Measurements from ENCODE around the gene DIAPH1. TPM values are rescaled to one million over a fixed set of nuclear protein-coding genes. Genes with fewer than 3 reads are reported as not detected.

The DIAPH1 gene
- total RNA-seq, 4 donors from 2014 or later, result 27.7 to 69.4 (median 30.2) TPM

GRCh38 chr5:141477044-141477575 lies 141.7 kb downstream of the DIAPH1 start:
- Histone ChIP-seq H3K9me3 (no peaks in the 10 kb centered on the region), H3K4me1 (peaks cover 15 to 24% of the 10 kb centered on the region in 2 donors), H3K27ac (peak overlapping the region; percentile 90 to 92), H3K4me3 (peak overlapping the region; percentile 54 to 55), H3K27me3 (no peaks in the 10 kb centered on the region), H3K36me3 (no peaks in the 10 kb centered on the region)
- intact Hi-C loops (cut with DNase I; ENCODE audit: low total_unique reads), result loop anchor here (10.0 kb wide), 1 partner anchor 48 kb away; no protein-coding TSS in a partner anchor
- TF ChIP-seq POLR2A (IDR thresholded peaks at IDR 0.05), result no peak
- TF ChIP-seq CTCF (IDR thresholded peaks at IDR 0.05), result no peak
- no peak for DNase-seq

DNA sequence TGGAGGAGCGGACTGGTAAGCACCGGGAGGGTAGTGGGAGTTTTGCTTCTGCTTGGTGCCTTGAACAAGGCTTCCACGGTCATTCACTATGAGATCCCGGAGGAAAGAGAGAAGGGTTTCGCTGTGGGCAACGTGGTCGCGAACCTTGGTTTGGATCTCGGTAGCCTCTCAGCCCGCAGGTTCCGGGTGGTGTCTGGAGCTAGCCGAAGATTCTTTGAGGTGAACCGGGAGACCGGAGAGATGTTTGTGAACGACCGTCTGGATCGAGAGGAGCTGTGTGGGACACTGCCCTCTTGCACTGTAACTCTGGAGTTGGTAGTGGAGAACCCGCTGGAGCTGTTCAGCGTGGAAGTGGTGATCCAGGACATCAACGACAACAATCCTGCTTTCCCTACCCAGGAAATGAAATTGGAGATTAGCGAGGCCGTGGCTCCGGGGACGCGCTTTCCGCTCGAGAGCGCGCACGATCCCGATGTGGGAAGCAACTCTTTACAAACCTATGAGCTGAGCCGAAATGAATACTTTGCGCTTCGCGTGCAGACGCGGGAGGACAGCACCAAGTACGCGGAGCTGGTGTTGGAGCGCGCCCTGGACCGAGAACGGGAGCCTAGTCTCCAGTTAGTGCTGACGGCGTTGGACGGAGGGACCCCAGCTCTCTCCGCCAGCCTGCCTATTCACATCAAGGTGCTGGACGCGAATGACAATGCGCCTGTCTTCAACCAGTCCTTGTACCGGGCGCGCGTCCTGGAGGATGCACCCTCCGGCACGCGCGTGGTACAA lies 142.5 kb downstream of the DIAPH1 start:
- no peaks in the 10 kb centered on the region for H3K27me3 ChIP-seq
- TF ChIP-seq CTCF (IDR thresholded peaks at IDR 0.05) (no peak), POLR2A (IDR thresholded peaks at IDR 0.05) (peak in 1 of 2 donors; percentile 8)
- H3K36me3 ChIP-seq, result no peaks in the 10 kb centered on the region
- intact Hi-C loops (cut with DNase I; ENCODE audit: low total_unique reads), result loop anchor here (10.0 kb wide), 1 partner anchor 48 kb away; no protein-coding TSS in a partner anchor
- H3K4me3 ChIP-seq, result peak overlapping the region; percentile 54 to 55
- peaks cover 15 to 24% of the 10 kb centered on the region in 2 donors for H3K4me1 ChIP-seq
- no peaks in the 10 kb centered on the region for H3K9me3 ChIP-seq
- peak; percentile 70 to 74 for DNase-seq
- H3K27ac ChIP-seq, result peak overlapping the region; percentile 90 to 92

DNA sequence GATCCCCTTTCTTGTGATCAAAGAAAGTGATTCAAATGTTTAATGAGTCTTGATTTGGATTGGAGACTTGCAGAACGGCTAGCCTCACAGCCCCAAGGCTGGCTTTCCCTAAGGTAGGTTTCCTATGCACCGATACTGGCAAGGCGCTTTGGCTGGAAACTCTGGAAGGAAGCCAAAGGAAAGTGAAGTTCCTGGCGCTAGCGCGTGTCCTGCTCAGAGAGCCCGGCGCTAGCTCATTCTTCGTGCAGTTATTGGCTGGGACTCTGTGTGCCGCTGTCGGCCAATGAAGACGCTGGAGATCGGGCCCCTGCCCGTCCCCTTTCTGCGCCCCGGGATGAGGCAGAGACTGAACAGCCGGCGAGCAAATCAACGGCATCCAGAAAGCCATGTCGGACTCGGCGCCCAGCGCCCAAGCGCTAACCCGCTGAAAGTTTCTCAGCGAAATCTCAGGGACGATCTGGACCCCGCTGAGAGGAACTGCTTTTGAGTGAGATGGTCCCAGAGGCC lies 143.1 kb downstream of the DIAPH1 start, which contains the start of gene PCDHGC3:
PCDHGC3 (plus strand) TSS at position 342 of the 507 bp plus-strand sequence; CDS start at position 493, 151 bp downstream.
- peak; percentile 95 for DNase-seq
- TF ChIP-seq CTCF (IDR thresholded peaks at IDR 0.05) (peak; percentile 58 to 80 (median 66)), POLR2A (IDR thresholded peaks at IDR 0.05) (peak; percentile 70 to 74)
- H3K36me3 ChIP-seq, result no peaks in the 10 kb centered on the region
- H3K4me1 ChIP-seq, result peaks cover 15 to 21% of the 10 kb centered on the region in 2 donors
- H3K27me3 ChIP-seq, result no peaks in the 10 kb centered on the region
- peak within 1 kb of the TSS; percentile 54 to 55 for H3K4me3 ChIP-seq
- intact Hi-C loops (cut with DNase I; ENCODE audit: low total_unique reads), result loop anchor here (10.0 kb wide), 1 partner anchor 49 kb away; no protein-coding TSS in a partner anchor
- H3K9me3 ChIP-seq, result no peaks in the 10 kb centered on the region
- peak within 1 kb of the TSS; percentile 90 to 92 for H3K27ac ChIP-seq

- intact Hi-C loops (cut with DNase I; ENCODE audit: low total_unique reads), result no loop called here
- H3K27ac ChIP-seq, result no peak overlapping the region
- TF ChIP-seq CTCF (IDR thresholded peaks at IDR 0.05) (no peak), POLR2A (IDR thresholded peaks at IDR 0.05) (no peak)
- H3K4me3 ChIP-seq, result no peak overlapping the region
- H3K4me1 ChIP-seq, result no peaks in the 10 kb centered on the region
- DNase-seq, result no peak
- H3K9me3 ChIP-seq, result peaks cover 0 to 6% of the 10 kb centered on the region in 2 donors
- no peaks in the 10 kb centered on the region for H3K27me3 ChIP-seq
- no peaks in the 10 kb centered on the region for H3K36me3 ChIP-seq
Measured at GRCh38 chr5:141465351-141465750, 153.4 kb downstream of the DIAPH1 start.

Small RNAs within 50 kb of the gene (small RNA-seq; reads per million reads assigned to genes)
- gene RPS27AP10, result not detected

Other genes starting within 250 kb of the DIAPH1 start
- 10 to 100 TPM in 2 of 4 donors, 1 to 10 TPM in 1, under 1 TPM in 1; 0.59 to 14.1 (median 8.1) TPM for gene PCDHGB3, start 248.8 kb downstream of the DIAPH1 start, total RNA-seq
- 10 to 100 TPM in 3 of 4 donors, 1 to 10 TPM in 1; 4.4 to 16.6 (median 14.3) TPM for gene PCDHGA6, start 245.1 kb downstream of the DIAPH1 start, total RNA-seq
- 10 to 100 TPM in 3 of 4 donors, 1 to 10 TPM in 1; 10.0 to 14.1 (median 11.8) TPM for gene PCDHGA7, start 236.3 kb downstream of the DIAPH1 start, total RNA-seq
- gene PCDHGB4, start 231.3 kb downstream of the DIAPH1 start, total RNA-seq, result 10 to 100 TPM in 3 of 4 donors, 1 to 10 TPM in 1; 8.2 to 17.1 (median 14.9) TPM
- gene PCDHGA8, start 226.4 kb downstream of the DIAPH1 start, total RNA-seq, result 1 to 10 TPM in 3 of 4 donors, under 1 TPM in 1; 0.59 to 9.0 (median 5.1) TPM
- 10 to 100 TPM in 3 of 4 donors, 1 to 10 TPM in 1; 10.0 to 33.6 (median 20.6) TPM for gene PCDHGB5, start 221.1 kb downstream of the DIAPH1 start, total RNA-seq
- gene PCDHGA9, start 216.2 kb downstream of the DIAPH1 start, total RNA-seq, result 10 to 100 TPM; 11.8 to 18.7 (median 16.7) TPM
- gene PCDHGB6, start 211.0 kb downstream of the DIAPH1 start, total RNA-seq, result 10 to 100 TPM in 2 of 4 donors, 1 to 10 TPM in 2; 3.1 to 21.1 (median 11.5) TPM
- gene PCDHGA10, start 206.0 kb downstream of the DIAPH1 start, total RNA-seq, result 10 to 100 TPM in 1 of 4 donors, 1 to 10 TPM in 3; 2.4 to 11.2 (median 6.6) TPM
- 10 to 100 TPM in 3 of 4 donors, 1 to 10 TPM in 1; 7.1 to 27.6 (median 18.1) TPM for gene PCDHGB7, start 201.3 kb downstream of the DIAPH1 start, total RNA-seq
- 10 to 100 TPM in 3 of 4 donors, 1 to 10 TPM in 1; 9.4 to 13.2 (median 12.0) TPM for gene PCDHGA11, start 197.9 kb downstream of the DIAPH1 start, total RNA-seq
- gene PCDHGA12, start 188.5 kb downstream of the DIAPH1 start, total RNA-seq, result 10 to 100 TPM in 3 of 4 donors, 1 to 10 TPM in 1; 2.9 to 22.0 (median 14.5) TPM
- gene PCDHGC3, start 143.0 kb downstream of the DIAPH1 start, total RNA-seq, result 100 to 1,000 TPM in 3 of 4 donors, 10 to 100 TPM in 1; 25.9 to 146 (median 123) TPM
- gene PCDHGC4, start 134.0 kb downstream of the DIAPH1 start, total RNA-seq, result 1 to 10 TPM; 2.9 to 8.0 (median 6.7) TPM
- 1 to 10 TPM in 3 of 4 donors, under 1 TPM in 1; under 0.01 to 7.5 (median 3.4) TPM for gene PCDHGC5, start 129.9 kb downstream of the DIAPH1 start, total RNA-seq
- 10 to 100 TPM; 24.8 to 68.0 (median 46.0) TPM for gene HDAC3, start 17.8 kb upstream of the DIAPH1 start, total RNA-seq
- gene RELL2, start 18.0 kb upstream of the DIAPH1 start, total RNA-seq, result 1 to 10 TPM in 1 of 4 donors, under 1 TPM in 1, not detected in 2; 0.35 to 1.7 TPM
- gene FCHSD1, start 32.4 kb upstream of the DIAPH1 start, total RNA-seq, result 10 to 100 TPM in 2 of 4 donors, 1 to 10 TPM in 2; 2.4 to 27.2 (median 11.3) TPM
- 10 to 100 TPM in 2 of 4 donors, 1 to 10 TPM in 2; 4.1 to 39.9 (median 12.5) TPM for gene ARAP3, start 63.2 kb upstream of the DIAPH1 start, total RNA-seq